NCI-H2081 treated with DMSO at 0.1 percent for 48 hours (cell line): ENCODE data around the gene AICDA.
"Not testable (repeated sequence)": the region's sequence is repeated elsewhere in the genome, so short reads cannot be mapped to it uniquely, and the experiment has no call there.

Experiments used
- DNase-seq: peaks from one replicate; lab custom pipeline; 2025; lab: John Stamatoyannopoulos, UW

Gene AICDA

DNA sequence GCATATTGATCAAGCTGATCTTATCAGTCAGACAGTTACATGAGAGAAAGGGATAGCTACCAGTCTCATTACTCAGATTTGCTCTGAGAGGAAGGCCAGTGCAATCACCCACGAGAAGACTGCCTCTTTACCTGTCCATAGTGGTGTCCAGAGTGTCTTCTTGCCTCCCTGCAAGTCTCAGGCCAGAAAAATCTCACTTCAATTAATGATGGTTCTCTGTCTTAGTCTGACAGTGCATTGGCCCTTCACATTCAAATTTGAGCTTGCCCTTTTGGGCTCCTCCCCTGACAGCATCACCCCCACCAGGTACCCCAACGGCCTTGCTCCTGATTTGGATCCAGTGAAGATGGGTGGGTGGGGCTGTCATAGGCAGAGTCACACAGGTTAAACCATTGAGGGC, at the start of gene AICDA:
Gene AICDA (minus strand): TSS at position 231 of the 400 bp plus-strand sequence. CDS start 92 bp downstream, at position 139.
- DNase-seq, result no peak

DNA sequence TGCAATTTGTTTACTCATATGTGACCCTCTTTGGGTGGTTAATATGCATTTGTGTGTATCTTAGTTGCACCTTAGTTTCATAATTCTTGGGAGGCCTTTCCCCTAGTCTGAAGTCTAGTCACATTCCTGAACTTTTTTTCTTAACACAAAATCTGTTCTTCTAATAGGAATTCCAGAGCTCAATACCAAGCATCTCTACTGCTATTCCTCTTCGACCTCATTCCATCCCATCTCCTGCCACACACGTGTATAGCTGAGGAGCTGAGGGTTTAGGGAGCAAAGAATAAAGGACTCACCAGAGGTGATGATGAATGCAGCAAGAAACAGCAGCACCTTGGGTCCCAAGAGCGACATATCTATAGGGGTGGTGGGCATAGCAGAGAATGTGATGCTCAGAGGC, 49.1 kb upstream of the AICDA start:
- DNase-seq, result no peak

DNA sequence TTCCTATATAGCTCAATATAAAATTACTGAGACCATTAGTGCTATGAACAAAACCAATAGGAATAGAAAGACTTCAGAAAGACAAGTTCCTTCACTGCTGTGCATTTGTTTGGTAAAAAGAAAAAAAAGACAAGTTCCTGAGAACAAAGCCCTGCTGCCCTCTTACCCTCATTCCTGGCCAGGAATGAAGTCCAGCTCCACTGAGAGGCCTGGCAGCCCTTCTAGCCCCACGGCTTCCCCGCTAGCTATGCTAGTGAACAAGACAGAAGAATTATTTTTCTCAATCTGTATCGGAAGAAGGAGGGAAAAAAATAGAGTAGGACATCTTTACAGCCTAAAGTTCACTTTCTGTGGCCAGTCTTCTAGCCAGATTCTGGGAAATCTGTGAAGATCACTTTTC, 48.4 kb upstream of the AICDA start:
- no peak for DNase-seq

DNA sequence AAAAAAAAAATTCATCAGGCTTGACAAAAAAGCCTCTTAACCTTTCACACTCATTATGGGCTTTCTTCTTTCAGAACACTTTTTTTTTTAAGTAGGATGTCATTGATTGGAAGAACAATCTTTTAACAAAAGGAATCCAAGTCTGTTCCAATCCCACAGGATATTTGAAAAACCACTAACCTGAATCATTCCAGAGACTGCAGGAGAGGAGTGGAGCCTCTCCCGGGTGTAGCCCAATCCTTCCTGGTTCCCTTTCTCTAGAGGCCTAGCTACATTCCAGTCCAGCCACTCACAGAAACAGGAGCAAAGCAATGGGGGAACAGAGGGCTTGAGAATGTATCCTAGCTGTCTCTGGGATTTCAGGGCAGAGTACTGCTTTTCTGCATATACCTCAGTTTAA, 45.7 kb upstream of the AICDA start:
- no peak for DNase-seq

DNA sequence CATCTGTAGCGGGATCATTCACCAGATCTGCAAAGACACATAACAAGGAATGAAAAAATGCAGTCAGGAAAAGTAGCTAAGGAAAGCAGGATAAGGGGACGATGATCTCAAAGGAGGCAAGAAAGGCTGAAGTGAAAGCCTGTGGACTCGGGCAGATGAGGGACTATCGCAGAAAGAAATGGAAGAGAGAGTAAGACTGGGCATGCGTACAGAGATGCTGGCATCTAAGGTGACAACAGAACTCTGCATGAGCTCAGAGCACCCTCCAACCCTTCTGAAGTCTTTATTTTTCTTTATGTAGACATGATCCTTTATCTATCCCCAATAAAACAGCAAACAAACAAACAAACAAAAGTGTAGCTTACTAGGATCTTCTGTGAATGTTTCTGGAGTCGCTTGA, 42.8 kb upstream of the AICDA start:
- no peak for DNase-seq

DNA sequence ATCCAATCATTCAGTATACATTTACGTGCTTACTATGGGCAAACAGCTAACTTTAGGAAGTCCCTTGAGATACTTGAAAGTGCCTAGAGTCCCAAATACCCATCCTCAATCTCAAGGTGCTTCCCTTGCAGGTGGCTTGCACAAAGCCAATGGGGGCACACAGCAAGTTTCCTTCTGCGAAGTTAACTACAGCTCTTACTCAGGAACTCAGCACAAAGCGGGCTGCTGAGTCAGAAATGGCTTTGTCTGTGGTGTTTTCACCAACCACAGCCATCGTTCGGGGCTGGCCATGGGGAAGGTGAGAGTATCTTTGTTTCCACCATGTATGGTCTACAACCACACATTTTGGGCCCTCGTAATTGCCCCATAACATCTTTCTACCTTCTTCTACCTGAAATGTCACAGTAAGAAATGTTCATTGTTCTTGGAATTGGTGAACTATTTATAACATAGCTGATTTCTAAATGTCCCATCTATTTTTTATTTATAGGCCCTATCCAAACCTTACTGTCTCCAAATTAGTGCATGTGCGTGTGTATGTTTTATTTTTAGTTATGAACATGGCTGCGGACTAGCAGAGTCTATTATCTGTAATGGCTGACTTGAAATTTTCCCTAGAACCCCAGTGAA, 36.0 kb upstream of the AICDA start:
- DNase-seq, result no peak

DNA sequence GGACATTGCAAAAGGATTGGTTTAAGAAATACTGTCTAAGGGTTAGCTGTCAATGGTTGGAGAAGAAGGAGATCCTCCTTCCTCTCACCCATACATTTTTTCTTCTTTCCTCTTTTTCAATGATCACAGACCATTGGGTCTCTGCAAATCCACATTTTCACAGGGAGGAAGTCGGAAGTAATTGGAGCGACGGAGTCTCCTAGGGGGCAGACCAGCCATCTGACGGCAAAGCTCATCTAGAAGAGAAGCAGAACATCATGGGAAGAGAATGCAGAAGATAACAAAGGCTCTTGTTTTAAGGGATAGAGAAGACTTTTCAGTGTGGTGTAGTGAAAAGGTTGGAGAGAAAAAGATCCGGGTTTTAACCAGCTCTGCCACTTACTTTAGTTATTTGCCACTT, 35.3 kb upstream of the AICDA start:
- DNase-seq, result no peak

DNA sequence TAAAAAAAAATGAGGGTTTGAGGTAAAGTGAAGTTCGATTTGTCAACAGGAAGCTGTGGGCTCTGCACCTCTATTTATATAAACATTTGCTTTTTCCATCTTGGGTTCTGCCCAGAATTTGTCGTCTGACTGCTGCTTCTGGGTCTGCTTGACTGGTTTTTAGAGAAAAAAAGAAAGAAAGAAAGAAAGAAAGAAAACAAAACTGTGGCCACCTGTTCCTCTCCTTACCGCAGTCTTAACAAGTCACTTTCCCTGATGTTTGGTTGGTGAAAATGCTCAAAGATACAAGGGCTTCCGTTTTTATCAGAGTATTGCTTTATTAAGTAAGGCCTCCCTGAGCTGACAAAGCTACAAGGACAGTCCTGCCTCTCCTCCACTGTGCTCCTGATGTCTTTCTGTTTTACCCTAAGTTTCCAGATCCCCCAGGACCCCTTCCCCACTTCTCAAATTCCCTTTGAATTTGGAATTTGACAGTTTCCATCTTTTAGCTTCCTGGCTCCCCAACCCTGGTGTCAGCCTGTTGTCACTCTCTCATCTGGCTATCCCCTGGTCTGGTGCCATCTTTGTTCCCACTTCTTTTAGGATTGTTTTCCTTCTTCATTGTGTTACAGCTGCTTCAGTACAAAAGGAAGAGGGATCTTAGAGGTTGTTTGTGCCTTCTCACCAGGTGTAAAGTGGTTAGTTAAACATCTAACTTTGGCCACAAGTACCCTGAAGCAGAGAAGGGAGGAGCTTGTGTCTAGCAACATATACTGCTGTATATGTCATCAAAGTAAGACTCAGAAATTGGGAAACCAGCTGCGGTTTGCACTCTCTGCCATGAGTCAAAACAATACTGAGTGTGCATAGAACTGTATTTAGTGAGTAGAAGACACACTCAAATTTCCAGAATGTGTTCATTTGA, 31.9 kb upstream of the AICDA start:
- no peak for DNase-seq

DNA sequence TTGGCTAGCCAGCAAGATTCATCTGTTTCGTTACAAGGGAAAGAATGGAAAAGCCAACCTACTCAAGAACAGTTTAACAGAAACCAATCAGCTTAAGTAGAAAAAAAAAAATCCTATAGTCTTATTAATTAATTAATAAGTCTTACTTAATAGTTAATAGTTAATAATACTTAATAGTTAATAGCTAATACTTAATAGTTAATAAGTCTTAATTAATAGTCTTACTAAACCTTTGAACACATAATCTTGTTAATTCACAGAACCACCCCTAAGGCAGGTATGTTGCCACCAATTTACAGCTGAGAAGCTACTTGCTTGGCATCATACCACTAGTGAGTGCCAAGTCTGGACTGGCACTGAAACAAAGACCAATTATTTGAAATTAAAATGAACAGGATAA, 30.1 kb upstream of the AICDA start:
- no peak for DNase-seq

DNA sequence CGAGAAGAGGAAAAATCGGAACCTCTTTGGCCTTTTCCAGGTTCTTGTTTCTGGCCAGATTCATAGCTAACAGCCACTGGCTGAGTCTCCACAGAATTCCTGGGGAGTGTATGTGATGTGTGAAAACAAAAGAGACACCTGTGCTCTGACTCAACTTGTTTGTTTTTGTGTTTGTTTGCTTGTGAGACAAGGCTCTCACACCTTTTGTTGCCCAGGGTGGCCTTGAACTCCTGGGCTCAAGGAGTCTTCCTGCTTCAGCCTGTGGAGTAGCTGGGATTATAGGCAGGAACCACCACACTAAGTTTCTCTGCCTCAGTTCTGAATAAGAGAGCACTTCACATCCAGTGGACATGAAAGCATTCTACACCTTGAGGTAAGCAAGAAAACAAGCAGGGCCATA, 27.3 kb upstream of the AICDA start:
- DNase-seq, result no peak

DNA sequence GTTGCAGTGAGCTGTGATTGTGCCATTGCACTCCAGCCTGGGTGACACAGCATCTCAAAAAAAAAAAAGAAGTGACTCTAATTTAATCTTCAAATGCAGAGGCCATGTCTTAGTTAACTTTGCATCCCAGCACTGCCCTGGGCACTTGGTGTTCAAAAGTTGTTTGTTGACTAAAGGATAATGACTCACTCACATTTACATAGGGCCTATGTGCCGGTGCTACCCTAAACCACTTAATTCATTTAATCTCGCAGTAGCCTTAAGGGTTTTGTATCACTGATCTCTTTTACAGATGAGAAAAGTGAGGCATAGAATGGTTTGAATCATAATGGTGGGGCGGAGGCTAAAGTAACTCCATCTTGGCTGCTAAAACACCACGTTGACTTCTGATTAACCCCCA, 26.3 kb upstream of the AICDA start:
- DNase-seq, result no peak

DNA sequence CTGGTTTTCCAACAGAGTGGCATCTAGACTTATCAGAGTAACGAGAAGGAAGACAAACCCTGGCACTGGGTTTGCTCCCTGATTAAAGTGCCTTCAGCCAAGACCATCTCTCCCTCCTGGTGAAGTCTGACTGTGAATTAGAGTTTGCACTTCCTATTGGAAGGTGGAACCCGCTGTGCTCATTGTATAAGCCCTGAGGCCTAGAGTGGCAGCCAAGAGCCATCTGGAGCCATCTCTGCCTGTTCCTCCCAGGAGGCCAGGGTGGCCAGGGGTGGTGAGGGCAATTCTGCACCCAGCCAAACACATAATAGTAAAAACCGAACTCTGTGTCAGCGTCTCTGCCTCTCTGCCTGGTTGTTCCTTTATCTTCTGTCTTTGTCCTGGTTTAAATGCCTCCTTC, 25.0 kb upstream of the AICDA start:
- no peak for DNase-seq

DNA sequence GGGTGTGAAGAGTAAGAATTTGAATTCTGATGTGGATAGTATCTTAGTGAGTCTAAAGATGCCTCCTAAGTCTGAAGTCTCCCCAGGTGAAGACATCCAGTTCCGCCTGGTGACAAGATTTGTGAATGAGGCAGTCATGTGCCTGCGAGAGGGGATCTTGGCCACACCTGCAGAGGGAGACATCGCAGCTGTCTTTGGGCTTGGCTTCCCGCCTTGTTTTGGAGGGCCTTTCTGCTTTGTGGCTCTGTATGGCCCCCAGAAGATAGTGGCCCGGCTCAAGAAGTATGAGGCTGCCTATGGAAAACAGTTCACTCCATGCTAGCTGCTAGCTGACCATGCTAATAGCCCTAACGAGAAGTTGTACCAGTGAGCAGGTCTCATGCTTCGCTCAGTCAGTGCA, 24.6 kb upstream of the AICDA start:
- no peak for DNase-seq

DNA sequence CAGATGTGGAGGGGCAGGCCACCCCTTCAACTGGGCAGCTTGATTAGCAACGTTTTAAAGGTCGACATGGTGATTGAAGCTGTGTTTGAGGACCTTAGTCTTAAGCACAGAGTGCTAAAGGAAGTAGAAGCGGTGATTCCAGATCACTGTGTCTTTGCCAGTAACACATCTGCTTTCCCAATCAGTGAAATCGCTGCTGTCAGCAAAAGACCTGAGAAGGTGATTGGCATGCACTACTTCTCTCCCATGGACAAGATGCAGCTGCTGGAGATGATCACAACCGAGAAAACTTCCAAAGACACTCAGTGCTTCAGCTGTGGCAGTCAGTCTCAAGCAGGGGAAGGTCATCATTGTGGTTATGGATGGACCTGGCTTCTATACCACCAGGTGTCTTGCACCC, 23.9 kb upstream of the AICDA start:
- DNase-seq, result no peak

DNA sequence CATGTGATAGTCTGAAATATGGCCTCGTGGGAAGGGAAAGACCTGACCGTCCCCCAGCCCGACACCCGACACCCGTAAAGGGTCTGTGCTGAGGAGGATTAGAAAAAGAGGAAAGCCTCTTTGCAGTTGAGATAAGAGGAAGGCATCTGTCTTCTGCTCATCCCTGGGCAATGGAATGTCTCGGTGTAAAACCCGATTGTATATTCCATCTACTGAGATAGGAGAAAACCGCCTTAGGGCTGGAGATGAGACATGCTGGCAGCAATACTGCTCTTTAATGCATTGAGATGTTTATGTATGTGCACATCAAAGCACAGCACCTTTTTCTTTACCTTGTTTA, 23.3 kb upstream of the AICDA start:
- DNase-seq, result not testable (repeated sequence)

DNA sequence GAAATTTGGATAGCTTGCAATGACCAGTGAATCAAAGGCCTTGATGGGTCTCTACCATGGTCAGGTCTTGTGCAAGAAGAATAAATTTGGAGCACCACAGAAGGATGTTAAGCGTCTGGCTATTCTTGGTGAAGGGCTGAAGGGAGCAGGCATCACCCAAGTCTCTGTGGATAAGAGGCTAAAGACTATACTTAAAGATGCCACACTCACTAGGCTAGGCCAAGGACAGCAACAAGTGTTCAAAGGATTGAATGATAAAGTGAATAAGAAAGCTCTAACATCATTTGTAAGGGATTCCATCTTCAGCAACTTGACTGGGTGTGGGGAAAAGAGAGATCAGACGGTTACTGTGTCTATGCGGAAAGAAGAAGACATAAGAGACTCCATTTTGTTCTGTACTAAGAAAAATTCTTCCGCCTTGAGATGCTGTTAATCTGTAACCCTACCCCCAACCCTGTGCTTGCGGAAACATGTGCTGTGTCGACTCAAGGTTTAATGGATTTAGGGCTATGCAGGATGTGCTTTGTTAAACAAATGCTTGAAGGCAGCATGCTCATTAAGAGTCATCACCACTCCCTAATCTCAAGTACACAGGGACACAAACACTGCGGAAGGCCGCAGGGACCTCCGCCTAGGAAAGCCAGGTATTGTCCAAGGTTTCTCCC, 22.8 kb upstream of the AICDA start:
- DNase-seq, result not testable (repeated sequence)

DNA sequence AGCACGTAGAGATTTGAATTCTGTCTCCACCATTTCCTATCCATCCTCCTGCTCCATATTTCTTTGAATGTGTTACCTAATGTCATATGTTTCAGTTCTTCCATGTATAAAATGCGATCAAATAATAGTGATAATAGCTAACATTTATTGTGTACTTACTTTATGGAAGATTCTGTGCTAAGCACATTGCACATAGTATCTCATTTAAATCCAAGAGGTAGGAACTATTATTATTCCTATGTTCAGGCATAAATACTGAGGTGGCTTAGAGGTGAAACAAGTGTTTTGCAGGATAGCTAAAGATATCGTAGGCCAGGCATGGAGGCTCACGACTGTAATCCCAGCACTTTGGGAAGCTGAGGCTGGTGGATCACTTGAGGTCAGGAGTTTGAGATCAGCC, 17.5 kb upstream of the AICDA start:
- DNase-seq, result no peak

DNA sequence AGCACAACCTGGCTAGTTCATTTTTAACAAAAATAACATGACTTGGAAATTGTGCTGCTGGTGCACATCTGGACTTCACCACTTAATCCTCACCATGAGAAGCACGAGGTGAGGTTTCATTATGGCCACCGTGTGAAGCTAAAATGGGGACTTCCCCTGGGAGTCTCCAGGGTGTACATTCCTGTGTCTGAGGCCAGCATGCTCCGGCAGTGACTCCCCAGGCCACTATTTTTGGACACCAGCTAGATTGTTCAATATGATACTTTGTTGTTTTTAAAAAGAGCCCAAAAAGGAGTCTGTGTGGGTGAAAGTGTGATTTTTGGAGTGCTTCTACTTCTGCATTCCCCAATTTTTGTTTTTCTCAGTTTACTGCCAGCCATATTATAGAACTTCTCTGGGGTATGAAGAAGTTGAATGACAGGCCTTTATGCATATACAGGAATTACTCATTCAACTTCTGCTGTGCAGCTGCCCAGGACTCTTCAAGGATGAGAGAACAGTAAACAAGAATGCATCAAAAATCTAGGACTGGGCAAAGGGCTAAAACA, 16.9 kb upstream of the AICDA start:
- no peak for DNase-seq

DNA sequence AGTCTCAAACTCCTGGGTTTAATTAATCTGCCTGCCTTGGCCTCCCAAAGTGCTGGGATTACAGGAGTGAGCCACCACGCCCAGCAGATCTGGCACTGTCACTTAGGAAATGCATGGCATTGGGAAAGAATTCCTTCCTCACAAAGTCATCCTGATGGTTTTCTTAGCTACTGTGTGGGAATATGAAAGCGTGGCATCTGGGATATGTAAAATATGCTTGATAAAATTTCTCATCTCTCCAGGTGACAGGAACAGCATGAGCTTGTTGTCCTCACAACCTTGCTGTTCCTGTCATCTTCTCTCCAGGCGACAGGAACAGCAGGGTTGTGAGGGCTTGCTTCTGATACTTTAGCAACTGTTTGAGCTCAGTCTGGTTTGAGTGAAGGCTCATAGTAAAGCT, 16.1 kb upstream of the AICDA start:
- DNase-seq, result no peak

DNA sequence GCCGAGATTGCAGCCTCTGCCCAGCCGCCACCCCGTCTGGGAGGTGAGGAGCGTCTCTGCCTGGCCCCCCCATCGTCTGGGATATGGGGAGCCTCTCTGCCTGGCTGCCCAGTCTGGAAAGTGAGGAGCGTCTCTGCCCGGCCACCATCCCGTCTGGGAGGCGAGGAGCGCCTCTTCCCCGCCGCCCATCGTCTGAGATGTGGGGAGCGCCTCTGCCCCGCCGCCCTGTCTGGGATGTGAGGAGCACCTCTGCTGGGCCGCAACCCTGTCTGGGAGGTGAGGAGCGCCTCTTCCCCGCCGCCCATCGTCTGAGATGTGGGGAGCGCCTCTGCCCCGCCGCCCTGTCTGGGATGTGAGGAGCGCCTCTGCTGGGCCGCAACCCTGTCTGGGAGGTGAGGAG, 12.1 kb upstream of the AICDA start:
- DNase-seq, result not testable (repeated sequence)

DNA sequence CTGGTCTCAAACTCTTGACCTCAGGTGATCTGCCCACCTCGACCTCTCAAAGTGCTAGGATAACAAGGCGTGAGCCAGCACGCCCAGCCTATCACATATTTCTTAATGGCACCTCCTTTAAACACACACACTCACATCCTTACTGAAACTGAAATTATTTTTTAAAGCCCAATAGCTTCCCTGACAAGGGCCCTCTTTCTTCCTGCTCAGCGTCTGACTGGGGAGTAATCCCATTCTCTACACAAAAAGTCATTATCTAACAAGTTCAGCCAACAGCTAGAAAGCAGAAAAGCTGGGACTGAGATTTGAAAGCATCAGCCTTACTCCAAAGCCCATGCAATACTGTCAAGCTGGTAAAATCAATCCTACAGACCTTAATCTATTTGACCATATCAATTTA, 10.0 kb upstream of the AICDA start:
- DNase-seq, result no peak

DNA sequence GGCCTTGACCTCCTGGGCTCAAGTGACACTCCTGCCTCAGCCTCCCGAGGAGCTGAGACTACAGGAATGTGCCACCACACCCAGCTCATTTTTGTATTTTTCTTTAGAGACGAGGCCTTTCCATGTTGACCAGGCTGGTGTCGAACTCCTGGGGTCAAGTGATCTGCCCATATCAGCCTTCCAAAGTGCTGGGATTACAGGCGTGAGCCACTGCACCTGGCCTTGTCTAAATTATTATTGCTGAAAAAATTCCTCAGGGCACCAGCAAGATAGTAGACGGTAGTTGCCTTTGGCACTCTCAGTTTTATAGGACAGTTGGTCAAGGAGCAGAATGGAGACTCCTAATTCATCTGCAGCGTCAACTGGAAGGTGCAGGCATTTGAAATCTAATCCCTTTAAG, 2.5 kb upstream of the AICDA start:
- no peak for DNase-seq

DNA sequence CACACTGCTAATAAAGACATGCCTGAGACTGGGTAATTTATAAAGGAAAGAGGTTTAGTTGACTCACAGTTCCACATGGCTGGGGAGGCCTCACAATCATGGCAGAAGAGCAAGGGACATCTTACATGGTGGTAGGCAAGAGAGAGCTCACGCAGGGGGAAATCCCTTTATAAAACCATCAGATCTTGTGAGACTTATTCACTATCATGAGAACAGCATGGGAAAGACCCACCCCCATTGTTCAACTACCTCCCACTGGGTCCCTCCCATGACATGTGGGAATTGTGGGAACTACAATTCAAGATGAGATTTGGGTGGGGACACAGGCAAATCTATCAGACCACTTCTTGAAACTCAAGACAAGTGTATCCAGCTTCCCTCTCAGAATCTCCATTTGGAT, 1.2 kb upstream of the AICDA start:
- DNase-seq, result not testable (repeated sequence)
